Neural progenitor cell (in vitro differentiated cells): ENCODE results near the gene MSGN1.

ENCODE experiments used
- CTCF ChIP-seq: fragments of 200-600 bp; sonication (generic); IDR thresholded peaks from 2 replicates; pipeline ENCODE4 v1.5.1; 2017; ENCODE audit warnings: antibody characterized with exemption, mild to moderate bottlenecking
- EZH2 ChIP-seq: fragments of 200-600 bp; sonication (generic); IDR thresholded peaks from 2 replicates; pipeline ENCODE4 v1.6.1; 2017; ENCODE audit warnings: antibody characterized with exemption, mild to moderate bottlenecking, moderate library complexity

DNA sequence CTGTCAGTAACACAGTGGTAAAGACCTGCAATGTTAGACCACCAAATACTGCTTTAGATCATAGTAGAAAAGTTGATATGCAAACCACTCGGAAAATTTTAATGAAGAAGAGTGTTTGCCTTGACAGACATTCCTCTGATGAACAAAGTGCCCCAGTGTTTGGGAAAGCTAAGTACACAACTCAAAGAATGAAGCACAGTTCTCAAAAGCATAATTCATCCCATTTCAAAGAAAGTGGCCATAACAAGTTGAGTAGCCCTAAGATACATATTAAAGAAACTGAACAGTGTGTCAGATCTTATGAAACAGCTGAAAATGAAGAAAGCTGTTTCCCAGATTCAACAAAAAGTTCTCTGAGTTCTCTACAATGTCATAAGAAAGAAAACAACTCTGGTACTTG is 34.8 kb upstream of the MSGN1 start:
- no peak for TF ChIP-seq CTCF
- no peak for TF ChIP-seq EZH2
